HUDEP-2 (cell line): Measurements from ENCODE around the gene SCYGR3.

Source experiments
- DNase-seq, 76 experiments: peaks; one replicate each; lab custom pipeline; 2025; ENCODE audit not compliant: unreplicated experiment in 76 of 76; lab: John Stamatoyannopoulos, UW

The SCYGR3 gene

DNA sequence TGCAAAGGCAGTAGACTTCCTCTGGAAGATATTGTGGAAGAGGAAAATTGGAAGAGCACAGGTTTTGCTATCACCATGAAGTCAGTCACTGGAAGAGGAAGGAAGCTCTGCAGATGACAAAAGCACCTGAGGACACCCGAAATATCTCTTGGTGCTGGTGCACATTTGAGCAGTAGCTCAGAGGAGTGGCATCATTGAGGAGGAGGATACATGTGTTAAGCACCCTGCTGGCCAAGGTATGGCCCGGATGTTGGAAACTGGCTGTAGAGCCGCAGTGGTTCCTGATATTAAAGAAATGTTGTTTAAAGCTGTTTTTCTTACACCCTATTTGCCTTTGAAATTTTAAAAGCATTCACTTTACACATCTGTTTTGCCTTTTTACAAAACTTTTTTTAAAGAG lies 48.6 kb downstream of the SCYGR3 start:
- DNase-seq, result no peak

DNA sequence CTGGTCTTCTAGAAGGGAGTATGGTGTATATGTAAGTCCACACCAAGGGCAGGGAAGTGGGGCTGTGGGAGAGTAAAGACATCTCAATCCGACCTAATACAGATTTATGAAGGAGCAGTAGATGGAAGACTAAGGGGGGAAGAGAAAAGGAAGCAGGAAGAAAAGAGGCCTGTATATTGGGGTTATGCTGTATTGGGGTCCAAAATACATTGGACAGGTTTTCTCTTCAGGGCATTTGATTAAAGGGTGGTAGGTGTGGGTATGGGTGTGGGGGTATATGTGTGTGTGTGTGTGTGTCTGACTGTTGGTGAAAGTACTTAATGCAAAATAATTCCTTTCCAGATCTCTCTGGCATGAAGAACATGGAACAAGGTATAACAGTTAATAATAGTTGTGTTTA lies 49.6 kb downstream of the SCYGR3 start:
- DNase-seq, result no peak
